Head of caudate nucleus (tissue), 42 donors: Measurements from ENCODE around the gene PLEK2.
"Not testable (repeated sequence)": the region's sequence is repeated elsewhere in the genome, so short reads cannot be mapped to it uniquely, and the experiment has no call there.

Experiments used
- DNase-seq, 42 donors: peaks; one replicate each; pipeline versions ENCODE4 v3.0.0 to v3.0.0-alpha.2; 2020 to 2021; ENCODE audit warnings: mixed read lengths in 7 of 42
- intact Hi-C: fragments of 100-400 bp; cut with DNase I; formaldehyde crosslinking; loops from one replicate; pipeline ENCODE4 v1.15.0; 2022

PLEK2 gene

DNA sequence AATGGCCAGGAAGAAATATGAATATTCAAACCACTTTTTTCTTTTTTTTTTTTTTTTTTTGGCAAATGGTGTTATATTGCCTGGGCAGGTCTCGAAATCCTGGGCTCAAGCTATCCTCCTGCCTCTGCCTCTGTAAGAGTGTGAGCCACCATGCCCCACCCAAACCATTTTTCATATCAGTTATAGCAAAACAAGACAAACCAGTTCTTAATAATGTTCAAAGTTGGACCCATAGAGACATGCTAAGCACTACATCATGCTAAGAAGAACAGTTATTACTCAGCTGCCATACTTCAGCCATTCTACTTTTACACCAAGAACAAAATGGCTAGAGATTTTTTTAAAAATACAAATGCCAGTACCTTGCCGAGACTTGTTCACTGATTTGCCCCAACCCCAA lies 26.3 kb downstream of the PLEK2 start:
- DNase-seq, result no peak
- intact Hi-C loops, result no loop called here

GRCh38 chr14:67385120-67385519 lies 26.8 kb downstream of the PLEK2 start:
- DNase-seq, result no peak
- intact Hi-C loops, result no loop called here

DNA sequence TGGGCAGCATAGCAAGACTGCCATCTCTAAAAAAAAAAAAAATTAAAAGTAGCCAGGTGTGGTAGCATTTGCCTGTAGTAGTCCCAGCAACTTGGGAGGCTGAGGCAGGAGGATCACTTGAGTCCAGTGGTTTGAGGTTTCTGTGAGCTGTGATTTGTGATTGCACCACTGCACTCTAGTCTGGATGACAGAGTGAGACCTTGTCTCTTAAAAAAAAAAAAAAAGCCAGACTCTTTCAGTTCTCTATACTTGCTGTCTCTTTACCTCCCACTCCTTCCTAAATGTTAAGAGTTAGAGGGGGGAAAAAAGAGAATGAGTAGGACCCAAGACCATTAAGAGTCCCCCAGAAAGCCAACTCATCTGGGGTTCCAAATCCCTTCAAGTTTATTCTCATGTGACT lies 34.0 kb downstream of the PLEK2 start:
- intact Hi-C loops, result no loop called here
- DNase-seq, result no peak

DNA sequence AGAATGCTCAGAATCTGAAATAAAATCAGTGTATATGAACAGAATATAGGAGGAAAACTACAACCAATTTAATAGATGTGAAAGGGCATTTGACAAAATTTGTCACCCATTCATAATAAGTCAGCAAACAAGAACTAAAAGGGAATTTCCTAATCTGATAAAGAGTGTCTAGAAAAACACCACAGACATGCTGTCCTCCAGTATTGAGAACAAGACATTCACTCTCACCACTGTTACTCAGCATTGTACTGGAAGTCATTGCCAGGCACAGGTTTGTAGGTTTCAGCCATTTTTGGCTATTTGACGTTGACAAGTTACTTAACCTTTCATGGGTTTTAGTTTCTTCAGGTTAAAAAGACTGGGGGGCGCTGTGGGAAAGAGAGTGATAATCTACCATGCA lies 38.6 kb downstream of the PLEK2 start:
- no peak for DNase-seq
- intact Hi-C loops, result no loop called here

GRCh38 chr14:67372833-67373232 lies 39.1 kb downstream of the PLEK2 start:
- intact Hi-C loops, result no loop called here

GRCh38 chr14:67371247-67372148 lies 40.5 kb downstream of the PLEK2 start:
- intact Hi-C loops, result no loop called here
- no peak for DNase-seq

More at GRCh38 chr14:67372833-67373232, 39.1 kb downstream of the PLEK2 start:
- DNase-seq, result no peak

DNA sequence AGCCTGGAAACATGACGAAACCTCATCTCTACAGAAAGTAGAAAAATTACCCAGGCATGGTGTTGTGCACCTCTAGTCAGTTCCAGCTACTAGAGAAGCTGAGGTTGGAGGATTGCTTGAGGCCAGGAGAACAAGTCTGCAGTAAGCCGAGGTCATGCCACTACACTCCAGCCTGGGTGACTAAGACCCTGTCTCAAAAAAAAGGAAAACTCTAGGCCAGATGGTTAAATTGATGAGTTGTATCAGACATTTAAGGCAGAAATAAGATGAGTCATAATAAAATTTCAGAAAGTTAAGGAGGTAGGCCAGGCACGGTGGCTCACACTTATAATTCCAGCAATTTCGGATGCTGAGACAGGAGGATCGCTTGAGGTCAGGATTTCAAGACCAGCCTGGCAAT lies 41.1 kb downstream of the PLEK2 start:
- DNase-seq, result no peak
- intact Hi-C loops, result no loop called here

DNA sequence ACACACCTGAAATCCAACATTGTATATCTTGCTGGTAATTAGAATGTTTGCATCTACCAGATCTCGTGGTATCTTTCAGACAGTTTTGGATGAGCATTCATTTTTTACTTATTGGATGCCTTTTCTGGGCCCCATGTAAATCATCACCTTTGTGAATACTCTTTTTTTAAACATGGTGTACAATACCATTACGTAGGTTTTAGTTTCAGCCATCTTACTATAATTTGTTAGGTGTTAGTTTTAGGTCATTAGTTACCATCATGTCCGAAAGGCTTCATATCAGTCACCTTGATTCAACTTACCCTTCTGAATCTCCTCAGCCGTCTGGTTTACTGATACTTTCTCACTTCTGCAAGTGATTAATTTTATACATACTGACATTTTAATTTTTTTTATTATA lies 46.5 kb downstream of the PLEK2 start:
- intact Hi-C loops, result no loop called here
- no peak for DNase-seq

DNA sequence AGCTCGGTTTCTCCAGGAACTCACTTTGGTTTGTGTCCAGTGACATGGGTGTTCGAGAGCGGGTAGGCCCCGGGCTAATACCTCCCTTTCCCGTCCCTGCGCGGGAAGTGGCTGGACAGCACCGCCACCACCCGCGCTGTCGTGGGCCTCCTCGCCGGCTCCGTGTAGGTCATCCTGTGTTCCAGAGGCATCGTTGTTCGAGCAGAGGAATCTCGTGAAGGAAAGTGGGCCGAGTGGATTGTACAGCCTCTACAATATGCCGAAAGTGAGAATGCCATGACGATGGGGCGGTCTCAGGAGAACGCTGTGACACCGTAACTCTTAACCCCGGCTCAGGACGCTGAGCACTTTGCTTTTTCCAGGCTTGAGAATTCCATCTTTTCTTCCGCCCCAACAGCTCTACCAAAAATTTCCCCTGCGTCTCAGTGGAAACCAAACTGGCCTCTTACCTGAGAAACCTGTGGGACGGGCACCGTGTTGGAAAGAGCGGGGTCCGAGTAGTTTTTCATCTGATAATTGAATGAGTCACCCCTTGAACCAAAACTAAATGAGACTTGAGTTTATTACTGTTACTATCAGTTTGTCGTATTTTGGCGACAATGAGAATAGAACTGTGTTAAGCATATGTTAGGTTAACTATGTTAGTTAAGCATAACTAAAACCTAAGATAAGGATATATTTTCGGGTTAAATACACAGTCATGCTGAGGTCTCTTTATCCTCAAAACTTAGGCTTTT lies 51.3 kb downstream of the PLEK2 start:
- intact Hi-C loops, result no loop called here
- DNase-seq, result no peak

- peak; percentile 97 to 100 (median 99) for DNase-seq
- intact Hi-C loops, result loop anchor here (5.0 to 10.0 kb wide), 2 partner anchors 118 to 195 kb away; partner anchors contain the start of gene PALS1
Measured at GRCh38 chr14:67359775-67360469, 52.0 kb downstream of the PLEK2 start, which contains the start of the genes ATP6V1D and EIF2S1. Gene ATP6V1D (minus strand): TSS chr14:67359804. CDS start chr14:67359698, 106 bp downstream. Gene EIF2S1 (plus strand): TSS chr14:67360328. CDS start chr14:67364768, 4,440 bp downstream.

- intact Hi-C loops, result loop anchor here (5.0 to 10.0 kb wide), 2 partner anchors 117 to 194 kb away; partner anchors contain the start of gene PALS1
- peak in 7 of 42 donors; percentile 2 to 49 (median 12) for DNase-seq
Measured at GRCh38 chr14:67358924-67359774, 52.8 kb downstream of the PLEK2 start.

- DNase-seq, result no peak
- intact Hi-C loops, result loop anchor here (5.0 to 10.0 kb wide), 2 partner anchors 116 to 193 kb away; partner anchors contain the start of gene PALS1
Measured at GRCh38 chr14:67357969-67358354, 54.0 kb downstream of the PLEK2 start.

GRCh38 chr14:67357186-67357968 lies 54.6 kb downstream of the PLEK2 start:
- intact Hi-C loops, result loop anchor here (5.0 to 10.0 kb wide), 2 partner anchors 115 to 193 kb away; partner anchors contain the start of gene PALS1
- DNase-seq, result no peak

- no peak for DNase-seq
- intact Hi-C loops, result loop anchor here (10.0 kb wide), 1 partner anchor 187 kb away; no protein-coding TSS in a partner anchor
Measured at GRCh38 chr14:67352055-67352454, 59.9 kb downstream of the PLEK2 start.

DNA sequence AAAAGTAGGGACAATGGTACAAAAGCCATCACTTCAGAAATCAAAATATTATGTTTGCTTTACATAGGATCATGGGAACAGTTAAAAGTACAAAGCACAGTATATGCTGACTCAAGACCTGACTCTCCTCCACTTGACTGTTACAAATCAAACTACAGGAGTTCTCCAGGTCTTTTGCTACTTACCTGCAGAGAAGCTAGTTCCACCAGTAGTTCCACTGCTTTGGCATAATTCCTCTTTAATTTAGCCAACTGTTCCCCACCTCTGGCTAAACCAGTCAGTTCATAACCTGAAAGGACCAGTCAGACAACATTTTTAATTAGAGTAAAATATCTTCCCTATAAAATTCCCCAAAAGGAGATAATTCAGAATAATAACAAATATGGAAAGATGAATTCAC lies 66.4 kb downstream of the PLEK2 start:
- no peak for DNase-seq

DNA sequence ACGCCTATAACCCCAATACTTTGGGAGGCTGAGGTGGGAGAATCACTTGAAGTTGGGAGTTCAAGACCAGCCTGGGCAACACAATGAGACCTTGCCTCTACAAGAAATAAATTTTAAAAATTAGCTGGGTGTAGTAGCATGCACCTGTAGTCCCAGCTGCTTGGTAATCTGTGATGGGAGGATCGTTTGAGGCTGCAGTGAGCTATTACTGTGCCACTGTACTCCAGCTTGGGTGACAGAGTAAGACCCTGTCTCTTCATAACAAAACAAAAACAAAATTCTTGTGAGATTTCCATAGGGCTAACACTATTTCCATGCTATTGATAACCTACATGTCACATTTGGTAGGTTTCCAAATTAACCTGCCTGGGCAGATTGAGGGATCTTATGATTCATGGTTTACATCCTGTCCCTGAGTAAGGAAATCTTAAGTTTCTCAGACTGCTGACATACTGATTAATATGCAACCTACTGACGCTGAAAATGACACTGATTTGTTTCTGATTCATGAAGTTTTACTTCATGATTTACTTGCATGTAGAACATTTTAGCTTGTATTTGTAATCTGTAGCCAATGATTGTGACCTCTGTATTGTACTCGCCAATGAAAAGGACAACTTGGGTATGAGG lies 68.2 kb downstream of the PLEK2 start:
- intact Hi-C loops, result no loop called here
- no peak for DNase-seq

More for the DNA sequence above, 66.4 kb downstream of the PLEK2 start:
- intact Hi-C loops, result no loop called here

DNA sequence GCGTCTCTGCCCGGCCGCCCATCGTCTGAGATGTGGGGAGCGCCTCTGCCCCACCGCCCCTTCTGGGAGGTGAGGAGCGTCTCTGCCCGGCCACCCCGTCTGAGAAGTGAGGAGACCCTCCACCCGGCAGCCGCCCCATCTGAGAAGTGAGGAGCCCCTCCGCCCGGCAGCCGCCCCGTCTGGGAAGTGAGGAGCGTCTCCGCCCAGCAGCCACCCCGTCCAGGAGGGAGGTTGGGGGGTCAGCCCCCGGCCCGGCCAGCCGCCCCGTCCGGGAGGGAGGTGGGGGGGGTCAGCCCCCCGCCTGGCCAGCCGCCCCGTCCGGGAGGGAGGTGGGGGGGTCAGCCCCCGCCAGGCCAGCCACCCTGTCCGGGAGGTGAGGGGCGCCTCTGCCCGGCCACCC lies 70.7 kb downstream of the PLEK2 start:
- intact Hi-C loops, DNase-seq: not testable (repeated sequence)
